Measurements from ENCODE around the gene MTMR10.

The MTMR10 gene, protein sequence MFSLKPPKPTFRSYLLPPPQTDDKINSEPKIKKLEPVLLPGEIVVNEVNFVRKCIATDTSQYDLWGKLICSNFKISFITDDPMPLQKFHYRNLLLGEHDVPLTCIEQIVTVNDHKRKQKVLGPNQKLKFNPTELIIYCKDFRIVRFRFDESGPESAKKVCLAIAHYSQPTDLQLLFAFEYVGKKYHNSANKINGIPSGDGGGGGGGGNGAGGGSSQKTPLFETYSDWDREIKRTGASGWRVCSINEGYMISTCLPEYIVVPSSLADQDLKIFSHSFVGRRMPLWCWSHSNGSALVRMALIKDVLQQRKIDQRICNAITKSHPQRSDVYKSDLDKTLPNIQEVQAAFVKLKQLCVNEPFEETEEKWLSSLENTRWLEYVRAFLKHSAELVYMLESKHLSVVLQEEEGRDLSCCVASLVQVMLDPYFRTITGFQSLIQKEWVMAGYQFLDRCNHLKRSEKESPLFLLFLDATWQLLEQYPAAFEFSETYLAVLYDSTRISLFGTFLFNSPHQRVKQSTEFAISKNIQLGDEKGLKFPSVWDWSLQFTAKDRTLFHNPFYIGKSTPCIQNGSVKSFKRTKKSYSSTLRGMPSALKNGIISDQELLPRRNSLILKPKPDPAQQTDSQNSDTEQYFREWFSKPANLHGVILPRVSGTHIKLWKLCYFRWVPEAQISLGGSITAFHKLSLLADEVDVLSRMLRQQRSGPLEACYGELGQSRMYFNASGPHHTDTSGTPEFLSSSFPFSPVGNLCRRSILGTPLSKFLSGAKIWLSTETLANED

DNA sequence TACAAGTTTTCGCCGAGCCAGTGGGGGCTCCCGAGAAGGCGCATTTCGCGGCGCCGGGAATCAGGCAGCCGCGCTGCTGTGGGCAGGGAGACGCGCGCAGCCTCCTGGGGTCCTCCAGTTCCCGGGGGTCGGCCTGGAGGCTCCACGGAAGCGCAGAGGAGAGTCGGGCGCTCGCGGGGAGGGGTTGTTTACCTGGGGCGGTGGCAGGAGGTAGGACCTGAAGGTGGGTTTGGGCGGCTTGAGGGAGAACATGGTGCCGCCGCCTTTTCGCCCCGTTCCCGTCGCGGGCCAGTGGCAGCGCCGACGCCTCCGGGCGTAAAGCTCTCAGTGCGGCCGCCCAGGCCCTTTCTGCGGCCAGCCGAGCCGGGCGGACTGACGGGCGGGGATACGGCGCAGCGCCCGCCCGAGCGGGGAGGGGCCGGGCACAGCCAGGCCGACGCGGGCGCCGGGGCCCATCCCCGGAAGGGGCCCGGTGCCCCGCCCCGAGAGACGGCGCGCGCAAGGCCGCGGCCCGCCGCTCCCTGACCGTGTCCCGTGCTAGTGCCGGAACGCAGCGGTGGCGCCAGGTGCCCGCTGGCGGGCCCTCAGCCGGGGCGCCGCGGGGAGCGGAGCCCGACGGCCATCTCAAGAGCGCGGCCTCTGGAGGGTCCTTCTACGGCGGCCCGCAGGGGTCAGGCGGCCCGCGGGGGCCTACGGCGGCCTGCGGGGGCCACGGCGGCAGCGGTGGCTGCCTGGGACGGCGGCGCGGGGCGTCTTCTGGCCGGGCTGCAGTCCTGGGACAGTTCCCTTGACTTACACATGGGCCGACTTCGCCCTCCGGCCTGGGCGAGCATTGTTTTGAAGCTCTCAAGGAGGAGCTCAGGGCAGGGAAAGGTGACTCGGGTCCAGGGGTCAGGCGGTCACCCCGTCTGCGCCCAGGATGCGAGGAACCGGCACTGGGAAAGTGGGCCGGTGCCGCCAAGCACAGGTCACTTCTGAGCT lies at the start of gene MTMR10:
Gene MTMR10 (minus strand): TSS at position 374 of the 981 bp plus-strand sequence. CDS start 122 bp downstream, at position 252.
- DNase-seq, result peak; percentile 43

GRCh38 chr15:31040611-31041010 lies 49.2 kb upstream of the MTMR10 start:
- DNase-seq, result no peak

DNA sequence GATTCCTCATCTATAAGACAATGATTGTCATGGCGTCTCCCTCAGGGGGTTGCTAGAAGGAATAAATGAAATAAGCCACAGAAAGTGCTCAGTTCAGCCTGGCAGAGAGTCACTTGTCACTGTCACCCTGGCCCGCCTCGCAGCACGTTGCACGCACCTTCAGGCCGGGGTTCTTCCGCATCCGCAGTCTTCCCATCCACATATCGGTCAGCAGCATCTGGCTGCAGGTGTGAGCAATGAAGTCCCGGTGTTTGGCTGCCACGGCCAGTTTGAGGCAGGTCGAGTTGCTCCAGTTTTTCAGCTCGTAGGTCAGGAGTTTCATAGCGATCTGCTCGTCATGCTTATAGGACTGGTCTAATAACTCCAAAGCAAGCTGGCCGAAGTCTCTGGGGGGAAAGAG lies 48.5 kb upstream of the MTMR10 start:
- DNase-seq, result no peak

DNA sequence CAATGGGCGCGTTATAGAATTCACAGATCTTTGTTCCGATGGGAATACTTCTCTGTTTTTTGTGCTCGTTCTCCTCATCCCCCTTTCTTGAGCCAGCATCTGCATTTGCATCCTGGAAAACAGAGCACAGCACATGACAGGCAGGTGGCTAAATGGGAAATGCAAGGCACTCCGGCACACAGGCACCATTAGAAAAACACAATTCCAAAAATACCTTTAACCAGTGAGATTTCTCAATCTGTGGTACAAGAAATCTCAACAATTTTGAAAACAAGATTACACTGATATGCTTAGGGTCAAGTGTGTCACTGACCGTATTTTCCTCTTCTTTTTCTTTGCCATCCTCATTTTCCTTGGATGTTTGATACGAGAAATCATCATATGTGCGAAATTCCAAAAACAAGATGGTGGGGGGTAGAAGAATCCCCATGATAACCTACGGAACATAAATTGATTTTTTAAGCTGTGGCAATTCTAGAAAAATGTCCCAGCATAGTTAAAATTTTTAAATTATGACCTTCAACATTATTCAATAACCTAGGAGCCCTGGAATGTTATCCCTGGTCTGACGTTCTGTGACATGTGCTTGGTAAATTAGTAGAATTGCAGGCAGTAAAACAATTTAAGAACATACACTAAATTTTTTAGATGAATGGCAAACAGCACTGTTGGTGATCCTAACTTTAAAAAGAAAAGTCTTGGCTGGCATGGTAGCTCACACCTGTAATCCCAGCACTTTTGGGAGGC lies 46.5 kb upstream of the MTMR10 start:
- no peak for DNase-seq

GRCh38 chr15:31036783-31037182 lies 45.4 kb upstream of the MTMR10 start:
- no peak for DNase-seq

DNA sequence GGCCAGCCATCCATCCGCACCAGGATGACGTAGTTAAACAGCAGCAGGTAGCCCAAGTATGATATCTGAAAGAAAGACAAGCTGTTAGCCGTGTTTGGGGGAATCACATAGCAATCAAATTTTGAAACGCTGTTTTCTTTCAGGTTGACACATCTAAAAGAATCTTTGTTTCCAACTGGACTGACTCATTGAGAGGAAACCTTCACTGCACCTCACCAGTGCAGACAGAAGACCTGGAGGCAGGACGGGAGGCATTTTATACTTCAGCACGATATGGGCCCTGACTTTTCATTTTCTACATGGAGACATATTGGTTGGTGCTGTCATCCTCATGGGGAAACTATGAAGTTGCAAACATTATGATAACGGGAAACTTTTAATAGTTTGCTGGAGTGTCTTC lies 44.2 kb upstream of the MTMR10 start:
- no peak for DNase-seq

DNA sequence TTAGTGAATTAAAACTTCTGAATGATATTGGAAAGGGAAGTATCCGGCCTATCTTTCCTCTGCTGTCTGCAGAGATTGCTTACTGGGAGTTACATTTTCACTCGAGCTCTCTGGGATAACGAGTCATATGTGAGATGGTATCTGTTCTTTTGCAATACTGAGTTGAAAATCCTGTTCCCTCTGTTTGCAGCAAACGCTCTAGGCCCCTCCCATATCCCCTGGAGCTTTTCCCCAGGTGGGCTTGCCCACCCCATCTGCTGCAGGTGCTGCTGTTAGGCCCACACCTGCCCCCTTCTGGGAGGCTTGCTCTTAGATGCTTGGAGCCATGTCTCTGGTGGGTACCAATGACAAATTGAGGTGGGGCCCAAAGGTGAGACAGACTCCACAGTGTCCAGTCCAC lies 42.7 kb upstream of the MTMR10 start:
- peak; percentile 3 for DNase-seq

DNA sequence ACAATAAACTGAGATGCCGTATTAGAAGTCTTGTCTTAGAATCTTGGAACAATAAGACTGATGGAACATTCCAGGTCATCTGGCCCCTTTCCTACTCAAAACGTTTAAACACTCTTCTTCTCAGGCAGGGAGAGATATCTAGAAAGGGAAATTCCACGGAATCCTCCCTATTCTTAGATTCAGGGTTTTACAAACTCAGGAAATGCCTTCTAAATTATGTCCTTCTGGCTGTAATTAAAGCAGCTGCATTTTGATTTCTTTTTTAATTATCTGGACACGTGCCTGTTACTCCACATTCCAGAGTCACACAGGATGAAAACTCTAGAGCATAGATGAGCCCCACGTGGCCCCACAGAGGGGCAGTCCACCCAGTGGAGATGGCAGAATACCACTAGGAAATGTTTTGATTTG lies 41.5 kb upstream of the MTMR10 start:
- DNase-seq, result no peak

DNA sequence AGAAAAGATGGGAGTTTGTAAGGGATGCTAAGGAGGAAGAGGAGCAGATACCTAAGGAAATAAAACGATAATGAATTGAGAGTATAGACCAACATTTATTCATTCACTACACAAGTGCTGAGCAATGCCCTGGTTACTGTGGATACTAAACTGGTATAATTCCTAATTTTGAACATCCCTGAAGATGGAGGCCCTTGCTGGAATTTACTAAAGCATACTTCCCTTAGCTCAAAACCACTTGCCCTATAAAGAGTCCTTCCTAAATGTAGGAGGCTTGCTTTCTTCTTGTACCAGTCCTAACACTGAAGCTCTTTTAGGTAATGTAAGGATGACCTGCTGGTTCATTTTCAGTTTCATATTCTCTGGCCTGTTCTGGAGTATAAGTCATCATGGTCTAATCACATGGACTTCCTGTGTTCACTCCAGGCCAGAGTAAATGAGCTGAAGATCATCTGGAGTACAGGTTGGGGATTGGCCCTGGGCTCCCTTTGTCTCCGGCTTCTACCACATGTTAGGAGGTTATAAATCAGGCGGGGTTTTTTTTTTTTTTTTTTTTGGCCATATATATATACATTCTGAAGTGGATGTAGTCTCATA lies 40.1 kb upstream of the MTMR10 start:
- no peak for DNase-seq

DNA sequence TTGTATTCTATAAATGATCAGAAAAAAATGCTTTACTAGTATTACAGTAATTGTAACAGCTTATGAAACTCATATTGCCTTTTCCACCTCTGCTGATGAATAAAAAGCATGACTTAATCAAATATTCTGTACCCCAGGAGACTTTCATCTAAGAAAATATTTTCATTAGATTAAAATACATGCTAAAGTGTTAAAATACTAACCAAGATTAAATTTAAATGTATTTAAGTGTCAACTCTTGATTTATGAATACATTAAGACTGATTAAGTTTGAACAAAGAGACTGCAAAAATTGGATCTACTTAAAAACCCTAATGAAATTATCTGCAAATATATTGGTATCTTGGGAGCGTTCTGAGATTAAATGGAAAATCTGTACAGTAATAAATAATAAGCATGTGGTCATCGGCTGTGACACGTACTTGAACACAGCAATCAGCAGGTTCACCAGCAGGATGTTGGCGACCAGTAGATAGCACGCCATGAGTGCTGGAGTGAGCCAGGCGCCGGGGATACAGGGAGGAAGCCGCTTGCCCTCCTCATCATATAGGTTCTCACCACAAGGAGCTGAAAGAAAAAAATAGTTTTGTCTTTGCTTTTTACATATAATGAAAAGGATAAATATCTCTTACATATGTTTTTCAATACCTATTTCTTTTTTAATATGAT lies 36.6 kb upstream of the MTMR10 start:
- DNase-seq, result no peak

DNA sequence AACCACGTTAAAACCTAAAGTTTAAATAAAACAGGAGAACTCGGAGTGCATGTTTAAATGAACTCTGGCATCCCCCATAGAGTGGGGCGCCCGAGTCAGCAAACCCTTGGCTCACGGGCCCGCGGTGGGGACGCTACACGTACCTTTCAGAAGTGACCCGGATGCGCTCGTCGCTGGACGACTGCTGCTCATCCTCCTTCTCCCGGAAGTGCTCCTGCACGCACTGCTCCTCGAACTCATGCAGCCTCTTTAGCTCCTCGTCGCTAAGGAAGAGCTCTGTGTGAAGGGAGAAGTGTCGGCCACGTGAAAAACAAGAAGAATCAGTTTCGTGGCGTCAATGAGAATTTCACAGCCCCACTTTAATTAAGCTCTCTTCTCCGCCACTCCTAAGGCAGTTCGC lies 34.6 kb upstream of the MTMR10 start:
- DNase-seq, result no peak

DNA sequence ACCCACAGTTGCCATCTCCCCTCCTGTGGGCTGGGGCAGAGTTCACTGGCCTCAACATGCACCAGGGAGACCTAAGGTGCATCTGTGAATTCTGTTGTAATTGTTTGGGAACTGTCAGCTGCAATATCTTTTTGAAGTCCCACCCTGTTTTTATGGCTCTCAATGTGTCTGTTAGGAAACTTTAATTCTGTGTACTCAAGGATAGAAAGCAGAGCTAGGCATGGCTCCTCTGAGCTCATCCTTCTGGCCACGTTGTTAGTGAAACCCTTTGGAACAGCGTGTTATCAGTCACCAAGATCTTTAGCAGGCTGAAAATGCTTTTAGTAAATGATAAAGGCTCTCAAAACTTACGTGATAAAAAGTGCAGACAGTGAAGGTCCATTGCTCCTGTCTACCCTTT lies 33.6 kb upstream of the MTMR10 start:
- DNase-seq, result no peak

GRCh38 chr15:31024330-31024729 lies 32.9 kb upstream of the MTMR10 start:
- DNase-seq, result no peak

DNA sequence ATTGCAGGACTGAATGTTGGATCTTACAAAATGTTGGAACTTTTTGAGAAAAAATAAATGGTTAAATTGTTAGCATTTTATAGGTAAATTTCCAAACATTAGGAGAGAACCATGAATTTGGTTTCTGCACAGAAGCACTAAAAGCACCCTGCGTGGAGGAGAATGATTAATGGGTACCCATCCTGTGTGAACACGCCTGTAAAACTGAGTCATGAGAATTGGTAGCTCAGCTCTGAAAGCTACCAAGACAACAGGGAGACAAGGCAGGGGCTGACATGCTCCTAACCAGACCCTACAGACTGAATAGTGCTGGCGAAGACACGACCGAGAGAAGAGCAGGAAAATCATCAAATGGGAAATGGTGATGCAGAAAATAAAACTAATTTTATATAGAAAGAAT lies 32.4 kb upstream of the MTMR10 start:
- DNase-seq, result no peak

GRCh38 chr15:31021067-31021665 lies 29.7 kb upstream of the MTMR10 start:
- no peak for DNase-seq

DNA sequence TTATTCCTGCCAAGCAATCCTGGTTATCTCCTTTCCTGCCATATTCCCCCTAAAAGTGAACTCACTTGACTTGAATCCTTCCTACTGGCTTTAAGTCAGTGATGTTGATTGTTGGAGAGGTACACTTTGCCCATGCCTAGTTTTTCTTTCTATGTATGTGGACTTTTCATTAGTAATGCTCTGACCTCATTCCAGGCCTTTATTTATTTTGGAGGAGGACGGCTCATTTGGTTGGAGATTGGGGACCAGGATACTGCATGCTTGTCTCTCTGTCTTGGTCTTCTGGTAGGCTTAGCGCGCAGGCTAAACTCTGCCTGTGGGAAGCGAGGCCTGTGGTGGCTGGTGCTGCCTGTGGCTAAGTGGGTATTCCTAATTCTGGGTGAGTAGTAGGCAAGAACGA lies 29.1 kb upstream of the MTMR10 start:
- no peak for DNase-seq

- no peak for DNase-seq
Observed at GRCh38 chr15:31019986-31020385, 28.6 kb upstream of the MTMR10 start.

DNA sequence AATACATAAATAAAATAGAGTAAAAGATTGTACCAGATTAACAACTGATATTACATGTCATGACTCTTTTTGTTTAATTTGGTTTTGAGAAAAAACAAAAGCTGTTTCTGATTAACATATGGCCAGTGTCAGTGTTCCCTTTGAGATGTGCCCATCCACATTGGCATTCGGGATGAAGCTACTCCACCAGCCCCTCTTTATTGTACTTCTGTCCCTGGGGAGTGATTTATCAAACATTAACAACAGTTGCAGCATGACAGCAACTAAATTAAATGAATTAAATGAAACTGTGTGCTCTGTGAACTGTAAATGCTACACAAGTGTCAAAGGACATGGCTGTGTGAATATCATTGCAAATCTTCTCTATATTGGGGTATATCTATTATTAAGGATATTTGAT lies 25.9 kb upstream of the MTMR10 start:
- DNase-seq, result no peak

- DNase-seq, result no peak
Observed at GRCh38 chr15:31016446-31016915, 25.1 kb upstream of the MTMR10 start.

DNA sequence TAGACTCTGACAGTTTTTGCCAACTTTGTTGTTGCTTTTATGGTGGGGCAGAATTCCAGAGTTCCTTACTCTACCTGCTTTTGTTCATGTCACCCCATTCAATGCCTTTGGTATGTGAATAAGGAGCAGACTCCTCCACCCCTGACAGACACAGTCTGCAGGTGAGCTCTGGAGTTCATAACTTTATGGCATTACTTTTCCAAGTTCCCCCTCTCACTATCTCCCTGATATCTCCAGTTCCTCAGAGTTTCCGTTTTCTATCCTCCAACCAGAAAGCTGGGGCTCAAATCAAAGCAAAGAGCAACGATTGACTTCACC lies 23.1 kb upstream of the MTMR10 start:
- no peak for DNase-seq

Data from NCI-H345 (cell line).